ENCODE data around the gene MCM3. TPM values are rescaled to one million over a fixed set of nuclear protein-coding genes. Genes with fewer than 3 reads are reported as not detected.

The MCM3 gene
- total and polyA plus RNA-seq, 7 experiments from 2014 or later = 20.3 to 157 (median 47.9) TPM

DNA sequence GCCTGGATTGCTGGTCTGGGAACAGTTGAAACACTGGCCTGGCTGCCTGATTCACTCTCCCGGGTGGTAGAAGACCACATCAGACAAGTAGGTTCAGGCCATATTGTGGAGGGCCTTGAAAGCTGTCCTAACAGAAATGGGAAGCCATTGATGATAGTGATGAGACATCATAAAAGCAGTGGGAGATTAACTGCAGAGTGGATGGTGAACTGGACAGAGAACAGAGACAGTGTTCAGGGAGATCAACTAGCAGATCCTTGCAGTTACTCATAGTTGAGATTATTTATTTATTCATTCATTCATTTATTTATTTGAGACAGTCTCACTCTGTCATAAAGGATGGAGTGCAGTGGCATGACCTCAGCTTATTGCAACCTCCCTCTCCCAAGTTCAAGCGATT, 30.2 kb upstream of the MCM3 start:
- H3K4me1 Mint-ChIP-seq = peaks cover 23 to 71% (median 57%) of the 10 kb centered on the region in 7 donors
- no peak overlapping the region for H3K4me3 ChIP-seq (ENCODE audit: low read length)
- H3K9me3 Mint-ChIP-seq = peaks cover 0 to 4% (median 0%) of the 10 kb centered on the region in 11 donors
- peak overlapping the region in 3 of 9 donors; percentile 1 to 55 (median 53) for H3K27ac Mint-ChIP-seq
- peaks cover 0 to 12% of the 10 kb centered on the region in 2 donors for H3K4me1 ChIP-seq (ENCODE audit: control insufficient read depth in 2 of 2, insufficient read depth in 2 of 2, low read length in 2 of 2)
- peak overlapping the region in 1 of 10 donors; percentile 28 for H3K4me3 Mint-ChIP-seq
- H3K36me3 Mint-ChIP-seq = peaks cover 0 to 2% (median 0%) of the 10 kb centered on the region in 5 donors
- no peaks in the 10 kb centered on the region for H3K27me3 ChIP-seq (ENCODE audit: control insufficient read depth in 2 of 2, insufficient read depth in 2 of 2, low read length in 2 of 2)
- CTCF ChIA-PET = no interaction called here
- DNase-seq = no peak
- no peaks in the 10 kb centered on the region for H3K36me3 ChIP-seq (ENCODE audit: control insufficient read depth in 2 of 3, insufficient read depth in 3 of 3, low read length in 3 of 3)
- no peaks in the 10 kb centered on the region for H3K27me3 Mint-ChIP-seq
- no peak overlapping the region for H3K27ac ChIP-seq (ENCODE audit: low read depth, low read length)
- intact Hi-C loops (cut with micrococcal nuclease) = no loop called here
- no peaks in the 10 kb centered on the region for H3K9me3 ChIP-seq (ENCODE audit: control insufficient read depth in 2 of 3, low read length in 3 of 3)
- no peak for ATAC-seq
- POLR2A ChIA-PET = no interaction called here

DNA sequence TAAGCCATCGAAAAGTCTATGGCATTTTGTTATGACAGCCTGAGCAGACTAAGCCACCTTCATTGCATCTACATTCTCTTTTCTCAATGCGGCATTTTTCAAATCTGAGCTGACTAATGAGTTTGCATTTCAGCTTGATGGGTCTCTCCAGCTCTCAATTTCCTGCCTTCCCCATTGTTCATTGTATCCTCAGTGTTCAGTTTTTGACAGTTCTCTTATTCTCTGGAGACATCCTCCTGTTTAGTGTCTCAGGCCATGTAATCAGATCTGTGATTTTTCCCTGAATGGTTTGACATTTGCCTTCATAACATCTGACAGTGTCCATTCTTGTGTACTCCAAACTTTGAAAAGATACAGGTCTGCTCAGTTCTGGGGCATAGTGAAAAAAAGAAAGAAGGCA, 27.9 kb upstream of the MCM3 start:
- ATAC-seq = no peak

DNA sequence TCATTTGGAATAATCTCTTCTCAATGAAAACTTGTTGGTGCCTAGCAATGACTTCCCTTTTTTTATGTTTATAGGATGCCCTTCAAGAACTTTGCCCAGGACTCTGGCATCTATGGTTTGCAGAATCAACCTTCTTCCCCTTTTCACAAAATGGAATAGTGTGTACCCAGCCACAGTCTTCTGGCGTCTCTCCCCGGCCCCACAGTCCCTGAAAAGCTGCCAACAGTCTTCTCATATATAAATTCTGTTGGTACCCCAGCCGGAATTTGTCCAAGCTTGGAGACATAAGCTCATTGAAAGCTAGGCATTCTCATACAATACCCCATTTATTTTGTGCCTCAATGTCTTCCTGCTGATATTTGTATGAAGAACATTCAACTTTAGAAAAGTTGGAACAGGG, 26.4 kb upstream of the MCM3 start:
- POLR2A ChIA-PET = interaction anchor here (1.0 to 2.3 kb wide), 5 partner anchors 17 to 87 kb away, joined by 3 to 10 read pairs (median 4); partner anchors contain the start of gene PAQR8
- H3K4me1 Mint-ChIP-seq = peaks cover 37 to 88% (median 73%) of the 10 kb centered on the region in 7 donors
- peaks cover 0 to 2% (median 0%) of the 10 kb centered on the region in 5 donors for H3K36me3 Mint-ChIP-seq

More for the DNA sequence above, 27.9 kb upstream of the MCM3 start:
- peak overlapping the region in 2 of 10 donors; percentile 4 to 10 for H3K4me3 Mint-ChIP-seq
- DNase-seq = no peak
- no peaks in the 10 kb centered on the region for H3K27me3 Mint-ChIP-seq
- H3K9me3 Mint-ChIP-seq = peaks cover 0 to 4% (median 0%) of the 10 kb centered on the region in 11 donors
- peaks cover 0 to 2% (median 0%) of the 10 kb centered on the region in 5 donors for H3K36me3 Mint-ChIP-seq
- H3K9me3 ChIP-seq (ENCODE audit: control insufficient read depth in 2 of 3, low read length in 3 of 3) = no peaks in the 10 kb centered on the region
- H3K4me1 ChIP-seq (ENCODE audit: control insufficient read depth in 2 of 2, insufficient read depth in 2 of 2, low read length in 2 of 2) = peaks cover 15 to 33% of the 10 kb centered on the region in 2 donors
- H3K4me1 Mint-ChIP-seq = peaks cover 27 to 74% (median 63%) of the 10 kb centered on the region in 7 donors
- intact Hi-C loops (cut with micrococcal nuclease) = no loop called here
- no peak overlapping the region for H3K4me3 ChIP-seq (ENCODE audit: low read length)
- no peak overlapping the region for H3K27ac ChIP-seq (ENCODE audit: low read depth, low read length)
- H3K27me3 ChIP-seq (ENCODE audit: control insufficient read depth in 2 of 2, insufficient read depth in 2 of 2, low read length in 2 of 2) = no peaks in the 10 kb centered on the region
- ChIA-PET CTCF (interaction anchor here (1.5 to 1.6 kb wide), 2 partner anchors 21 to 26 kb away, joined by 4 to 8 read pairs; no protein-coding TSS in a partner anchor), POLR2A (interaction anchor here (1.1 to 1.9 kb wide), 5 partner anchors 27 to 87 kb away, joined by 3 to 7 read pairs (median 4); no protein-coding TSS in a partner anchor)
- peak overlapping the region in 4 of 9 donors; percentile 7 to 96 (median 66) for H3K27ac Mint-ChIP-seq
- no peaks in the 10 kb centered on the region for H3K36me3 ChIP-seq (ENCODE audit: control insufficient read depth in 2 of 3, insufficient read depth in 3 of 3, low read length in 3 of 3)

DNA sequence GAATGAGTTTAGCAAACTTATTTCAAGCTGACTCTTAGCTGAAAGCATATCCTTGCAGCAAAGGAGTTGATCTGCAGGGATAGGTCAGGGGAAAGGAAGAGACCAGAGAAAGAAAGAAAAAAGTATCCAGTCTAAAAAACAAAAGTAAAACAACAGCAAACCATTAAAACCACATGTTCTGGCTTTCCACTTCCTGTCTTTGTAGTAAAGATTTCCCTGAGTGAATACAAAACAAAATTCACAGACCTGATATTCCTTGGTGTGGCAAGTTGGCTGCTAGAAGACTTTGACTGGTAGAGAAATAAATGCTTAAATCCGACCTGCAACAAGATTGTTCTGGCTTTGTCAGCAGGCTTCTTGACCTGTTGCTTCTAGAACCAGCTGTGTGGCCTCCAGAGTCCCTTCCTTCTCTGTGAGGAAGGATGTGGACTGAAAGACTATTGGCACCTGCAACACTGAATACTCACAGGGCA, 23.4 kb upstream of the MCM3 start:
- no peaks in the 10 kb centered on the region for H3K27me3 ChIP-seq (ENCODE audit: control insufficient read depth in 2 of 2, insufficient read depth in 2 of 2, low read length in 2 of 2)
- peaks cover 50 to 75% of the 10 kb centered on the region in 2 donors for H3K4me1 ChIP-seq (ENCODE audit: control insufficient read depth in 2 of 2, insufficient read depth in 2 of 2, low read length in 2 of 2)
- peak overlapping the region; percentile 64 for H3K27ac ChIP-seq (ENCODE audit: low read depth, low read length)
- Mint-ChIP-seq H3K27me3 (no peaks in the 10 kb centered on the region), H3K36me3 (peaks cover 0 to 5% (median 0%) of the 10 kb centered on the region in 5 donors), H3K4me1 (peaks cover 54 to 99% (median 89%) of the 10 kb centered on the region in 7 donors), H3K4me3 (peak overlapping the region; percentile 64 to 86 (median 81)), H3K27ac (peak overlapping the region; percentile 88 to 98 (median 96)), H3K9me3 (peaks cover 0 to 4% (median 0%) of the 10 kb centered on the region in 11 donors)
- ChIA-PET CTCF (interaction anchor here (0.7 to 6.5 kb wide), 10 partner anchors 8 to 92 kb away, joined by 3 to 46 read pairs (median 6); partner anchors contain the start of genes MCM3 and PAQR8), POLR2A (interaction anchor here (0.6 to 3.7 kb wide), 15 partner anchors 11 to 107 kb away, joined by 3 to 21 read pairs (median 5); partner anchors contain the start of genes MCM3 and PAQR8)
- H3K36me3 ChIP-seq (ENCODE audit: control insufficient read depth in 2 of 3, insufficient read depth in 3 of 3, low read length in 3 of 3) = no peaks in the 10 kb centered on the region
- intact Hi-C loops (cut with micrococcal nuclease) = loop anchor here (1.0 to 10.0 kb wide), 7 partner anchors 23 to 1037 kb away; partner anchors contain the start of genes PAQR8 (in 2 of the 2) and ELOVL5 (in 1 of the 2)
- DNase-seq (peak in 7 of 9 donors; percentile 46 to 74 (median 68)), ATAC-seq (peak; percentile 58)
- no peaks in the 10 kb centered on the region for H3K9me3 ChIP-seq (ENCODE audit: control insufficient read depth in 2 of 3, low read length in 3 of 3)
- H3K4me3 ChIP-seq (ENCODE audit: low read length) = peak overlapping the region; percentile 32

More for the DNA sequence above, 26.4 kb upstream of the MCM3 start:
- Histone ChIP-seq H3K27me3 (ENCODE audit: control insufficient read depth in 2 of 2, insufficient read depth in 2 of 2, low read length in 2 of 2) (no peaks in the 10 kb centered on the region), H3K9me3 (ENCODE audit: control insufficient read depth in 2 of 3, low read length in 3 of 3) (no peaks in the 10 kb centered on the region), H3K27ac (ENCODE audit: low read depth, low read length) (no peak overlapping the region), H3K36me3 (ENCODE audit: control insufficient read depth in 2 of 3, insufficient read depth in 3 of 3, low read length in 3 of 3) (no peaks in the 10 kb centered on the region), H3K4me3 (ENCODE audit: low read length) (no peak overlapping the region), H3K4me1 (ENCODE audit: control insufficient read depth in 2 of 2, insufficient read depth in 2 of 2, low read length in 2 of 2) (peaks cover 29 to 48% of the 10 kb centered on the region in 2 donors)
- CTCF ChIA-PET = interaction anchor here (0.7 to 6.5 kb wide), 6 partner anchors 25 to 80 kb away, joined by 3 to 46 read pairs (median 6); partner anchors contain the start of genes MCM3 and PAQR8
- ATAC-seq = no peak
- Mint-ChIP-seq H3K9me3 (peaks cover 0 to 4% (median 0%) of the 10 kb centered on the region in 11 donors), H3K27me3 (no peaks in the 10 kb centered on the region), H3K4me3 (peak overlapping the region in 1 of 10 donors; percentile 39), H3K27ac (peak overlapping the region in 8 of 9 donors; percentile 5 to 98 (median 73))
- intact Hi-C loops (cut with micrococcal nuclease) = no loop called here
- DNase-seq = no peak

DNA sequence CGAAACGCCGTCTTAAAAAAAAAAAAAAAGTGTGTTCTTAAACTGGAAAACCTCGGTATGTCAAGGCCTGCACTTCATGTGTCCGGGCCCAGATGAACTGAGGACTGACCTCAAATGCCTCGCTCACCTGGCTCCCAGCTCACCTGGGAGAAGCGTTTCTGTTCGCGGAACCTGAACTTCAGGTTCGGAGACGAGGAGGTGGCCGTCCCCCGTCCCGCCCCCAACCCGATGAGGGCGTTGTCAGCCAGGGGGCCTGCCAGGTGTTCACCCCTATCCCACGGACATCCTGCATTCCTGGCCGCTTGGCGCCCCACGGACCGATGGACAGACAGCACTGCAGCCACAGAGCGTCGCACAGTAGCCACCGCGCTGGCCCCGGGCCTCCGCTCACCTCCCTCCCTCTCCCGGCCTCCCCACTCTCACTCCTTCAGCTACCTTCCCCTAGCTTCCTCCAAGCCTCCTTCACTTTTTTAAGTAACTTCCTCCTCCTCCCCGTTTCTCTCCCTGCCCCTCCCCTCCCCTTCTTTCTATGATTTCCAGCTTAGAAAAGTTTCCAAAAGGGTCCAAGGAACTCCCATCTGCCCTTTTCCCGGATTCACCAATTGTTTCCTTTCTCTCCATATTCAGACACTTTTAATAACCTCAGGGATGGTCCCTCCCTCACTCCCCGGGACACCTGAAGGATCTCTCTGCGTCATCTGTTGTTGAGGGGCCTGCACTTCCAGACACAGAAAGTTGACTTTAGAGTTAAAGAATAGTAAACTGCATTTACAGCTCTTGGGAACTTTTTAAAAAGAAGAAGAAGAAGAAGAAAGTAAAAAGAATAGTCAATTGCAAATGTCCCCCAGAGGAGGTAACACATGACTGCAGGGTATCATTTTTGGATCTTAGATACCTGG, 22.7 kb upstream of the MCM3 start:
- Mint-ChIP-seq H3K4me1 (peaks cover 57 to 96% (median 86%) of the 10 kb centered on the region in 7 donors), H3K36me3 (peaks cover 0 to 3% (median 0%) of the 10 kb centered on the region in 5 donors), H3K27ac (peak overlapping the region; percentile 88 to 98 (median 96)), H3K4me3 (peak overlapping the region; percentile 64 to 86 (median 81)), H3K9me3 (peaks cover 0 to 4% (median 0%) of the 10 kb centered on the region in 11 donors), H3K27me3 (no peaks in the 10 kb centered on the region)
- H3K4me3 ChIP-seq (ENCODE audit: low read length) = peak overlapping the region; percentile 32
- H3K36me3 ChIP-seq (ENCODE audit: control insufficient read depth in 2 of 3, insufficient read depth in 3 of 3, low read length in 3 of 3) = no peaks in the 10 kb centered on the region
- CTCF ChIA-PET = interaction anchor here (0.7 to 6.5 kb wide), 10 partner anchors 9 to 94 kb away, joined by 3 to 46 read pairs (median 6); partner anchors contain the start of genes MCM3 and PAQR8
- POLR2A ChIA-PET = interaction anchor here (0.6 to 3.7 kb wide), 18 partner anchors 9 to 881 kb away, joined by 3 to 21 read pairs (median 5); partner anchors contain the start of genes MCM3 and PAQR8
- intact Hi-C loops (cut with micrococcal nuclease) = loop anchor here in 1 of 2 donors (10.0 kb wide), 1 partner anchor 1038 kb away; the partner anchor contains the start of gene ELOVL5
- no peak for DNase-seq
- no peaks in the 10 kb centered on the region for H3K9me3 ChIP-seq (ENCODE audit: control insufficient read depth in 2 of 3, low read length in 3 of 3)
- H3K27ac ChIP-seq (ENCODE audit: low read depth, low read length) = peak overlapping the region; percentile 64
- no peaks in the 10 kb centered on the region for H3K27me3 ChIP-seq (ENCODE audit: control insufficient read depth in 2 of 2, insufficient read depth in 2 of 2, low read length in 2 of 2)
- ATAC-seq = no peak
- H3K4me1 ChIP-seq (ENCODE audit: control insufficient read depth in 2 of 2, insufficient read depth in 2 of 2, low read length in 2 of 2) = peaks cover 53 to 78% of the 10 kb centered on the region in 2 donors
